ENCODE results near the gene ALLC. TPM values are rescaled to one million over a fixed set of nuclear protein-coding genes. Genes with fewer than 3 reads are reported as not detected.

The ALLC gene
- total and polyA plus RNA-seq, 9 of the 15 experiments (the other 6 are each of a cell fraction or from before 2014, with no cell fraction given): not detected

- ATAC-seq (no peak), DNase-seq (ENCODE audit: extremely low read depth in 1 of 4, low spot score in 3 of 4) (no peak), FAIRE-seq (no peak)
- H3K4me2 ChIP-seq (ENCODE audit: insufficient read depth, low read length): no peak overlapping the region
- H4K20me1 ChIP-seq (replicated peaks; ENCODE audit: control insufficient read depth, insufficient read depth, low read length): no peaks in the 10 kb centered on the region
- intact Hi-C loops (cut with micrococcal nuclease) (no loop called here), in situ Hi-C loops (cut with MboI) (no loop called here)
- no peaks in the 10 kb centered on the region for H3K36me3 ChIP-seq (ENCODE audit: control insufficient read depth, insufficient read depth, low read length)
- no TSS peak for BruUV-seq (replicated peaks)
- ChIA-PET CTCF (ENCODE audit: low intra/inter-chr PET ratio) (no interaction called here), POLR2A (no interaction called here)
- H3K9ac ChIP-seq (ENCODE audit: insufficient read depth in 1 of 2, low read depth in 2 of 2, low read length in 2 of 2): no peak overlapping the region
- no peak overlapping the region for H3K4me3 ChIP-seq
- H3K9me3 ChIP-seq (replicated peaks; ENCODE audit: control insufficient read depth, insufficient read depth, low read depth, low read length): no peaks in the 10 kb centered on the region; the same call in 1 of the 2 replicates
- no peaks in the 10 kb centered on the region for H3K4me1 ChIP-seq (replicated peaks in 1 of 2; ENCODE audit: control insufficient read depth in 2 of 2, insufficient read depth in 2 of 2, low read length in 2 of 2)
- no peaks in the 10 kb centered on the region for H3K9me1 ChIP-seq (ENCODE audit: control insufficient read depth, insufficient read depth, low read length)
- H3K27me3 ChIP-seq (ENCODE audit: control insufficient read depth in 2 of 2, insufficient read depth in 2 of 2, low read length in 2 of 2): peaks cover 22 to 46% of the 10 kb centered on the region in 2 experiments
- WGBS (ENCODE audit: insufficient coverage, low coverage, missing lambda C conversion rate): 0% methylated on average over 7 of the region's 7 CpGs
- no peak overlapping the region for H3K27ac ChIP-seq (ENCODE audit: extremely low read depth, low read depth, low read length)
- no peak overlapping the region for H2AFZ ChIP-seq (ENCODE audit: low read depth, low read length)
- H3K79me2 ChIP-seq (ENCODE audit: control insufficient read depth, insufficient read depth, low read length): no peaks in the 10 kb centered on the region
- TF ChIP-seq BACH1 (tag; IDR thresholded peaks at IDR 0.05): no peak
- no peak for TF ChIP-seq TSC22D4 (tag; IDR thresholded peaks at IDR 0.05)
- TF ChIP-seq ZNF586 (CRISPR knock-in tag; conservative IDR thresholded peaks at IDR 0.05): no peak
- no peak for TF ChIP-seq NR3C1 (CRISPR knock-in tag; IDR thresholded peaks at IDR 0.05)
- TF ChIP-seq CHCHD3 (CRISPR knock-in tag; IDR thresholded peaks at IDR 0.05): no peak
- TF ChIP-seq ZNF589 (CRISPR knock-in tag; IDR thresholded peaks at IDR 0.05; ENCODE audit: low read depth): no peak
- no peak for TF ChIP-seq MCM3 (IDR thresholded peaks at IDR 0.05)
- TF ChIP-seq MCM7 (IDR thresholded peaks at IDR 0.05): no peak
- TF ChIP-seq, protein P1, sequence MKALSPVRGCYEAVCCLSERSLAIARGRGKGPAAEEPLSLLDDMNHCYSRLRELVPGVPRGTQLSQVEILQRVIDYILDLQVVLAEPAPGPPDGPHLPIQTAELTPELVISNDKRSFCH (CRISPR knock-in tag; IDR thresholded peaks at IDR 0.05): no peak
- TF ChIP-seq, protein P1 (tag; IDR thresholded peaks at IDR 0.05): no peak
- TF ChIP-seq PURB (CRISPR knock-in tag; IDR thresholded peaks at IDR 0.05; ENCODE audit: low read depth): no peak
- TF ChIP-seq CGGBP1 (CRISPR knock-in tag; IDR thresholded peaks at IDR 0.05): no peak
- TF ChIP-seq ZKSCAN1 (IDR thresholded peaks at IDR 0.05; ENCODE audit: low read depth, low read length): no peak
Measured at GRCh38 chr2:3749201-3749600, 91.2 kb downstream of the ALLC start.

Data from K562 (cell line).